ENCODE data around the gene NPC1L1.
A peak's percentile ranks its signal among the peaks of the same experiment; 100 is the strongest.
"Not testable (repeated sequence)": the region's sequence is repeated elsewhere in the genome, so short reads cannot be mapped to it uniquely, and the experiment has no call there.

NPC1L1 gene

GRCh38 chr7:44517175-44517574, 24.0 kb downstream of the NPC1L1 start:
- no peak overlapping the region for H3K4me3 Mint-ChIP-seq
- H3K36me3 Mint-ChIP-seq, result no peaks in the 10 kb centered on the region
- ATAC-seq (replicated peaks), result no peak
- no peak for DNase-seq
- peaks cover 18 to 37% of the 10 kb centered on the region in 2 donors for H3K27me3 Mint-ChIP-seq
- no peak overlapping the region for H3K27ac Mint-ChIP-seq
- H3K4me1 Mint-ChIP-seq, result no peaks in the 10 kb centered on the region
- H3K9me3 Mint-ChIP-seq, result no peaks in the 10 kb centered on the region

DNA sequence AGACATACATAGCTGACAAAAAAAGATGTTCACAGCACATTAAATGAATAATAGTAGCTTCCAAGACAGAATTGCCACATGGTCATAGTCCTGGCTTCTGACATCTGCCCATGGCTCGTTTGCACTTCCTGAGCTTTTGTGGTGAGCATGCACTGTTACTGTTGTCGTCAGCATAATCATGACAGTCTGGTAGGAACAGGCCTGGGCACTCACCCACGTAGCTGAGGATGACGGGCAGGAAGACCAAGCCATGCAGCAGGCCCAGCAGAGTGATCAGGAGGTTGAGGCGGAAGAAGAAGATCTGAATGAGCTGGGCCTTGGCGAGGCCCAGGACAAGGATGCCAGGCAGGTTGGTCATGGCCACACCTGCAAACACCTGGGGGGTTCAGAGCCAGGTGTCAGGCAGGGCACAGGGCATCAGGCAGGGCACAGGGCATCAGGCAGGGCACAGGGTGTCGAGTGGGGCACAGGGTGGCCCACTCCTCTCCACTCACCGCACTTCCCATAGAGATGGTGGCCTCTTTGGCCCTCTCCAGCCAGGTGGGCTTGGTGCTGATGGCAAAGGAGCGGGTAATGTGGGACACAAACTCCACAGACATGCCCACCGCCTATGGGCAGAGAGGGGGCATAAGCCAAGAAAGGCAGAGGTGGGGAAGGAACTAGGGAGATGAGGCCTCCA, 25.4 kb downstream of the NPC1L1 start:
- Mint-ChIP-seq H3K36me3 (no peaks in the 10 kb centered on the region), H3K9me3 (no peaks in the 10 kb centered on the region), H3K4me3 (no peak overlapping the region), H3K27me3 (peaks cover 14 to 36% of the 10 kb centered on the region in 2 donors), H3K4me1 (no peaks in the 10 kb centered on the region), H3K27ac (no peak overlapping the region)
- ATAC-seq (replicated peaks) (no peak), DNase-seq (no peak)

DNA sequence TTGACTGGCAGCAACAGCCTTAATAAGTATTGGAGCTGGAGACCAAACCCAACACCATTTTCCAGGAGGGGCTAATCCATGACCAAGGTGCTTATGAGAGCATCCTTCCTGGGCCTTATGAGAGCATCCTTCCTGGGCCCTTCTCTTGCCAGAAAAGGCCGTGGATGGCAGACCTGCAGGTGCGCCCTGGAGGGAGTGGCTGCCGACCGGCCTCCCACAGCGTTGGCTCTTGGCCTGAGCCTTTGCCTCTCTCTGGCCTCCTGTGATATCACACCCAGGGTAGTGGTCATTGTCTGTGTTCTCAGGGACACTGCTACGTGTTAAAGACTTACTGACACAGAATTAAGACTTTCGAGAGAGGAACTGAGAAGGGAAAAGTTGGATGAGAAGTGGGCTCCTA, 28.4 kb downstream of the NPC1L1 start:
- peaks cover 14 to 26% of the 10 kb centered on the region in 2 donors for H3K27me3 Mint-ChIP-seq
- H3K27ac Mint-ChIP-seq, result no peak overlapping the region
- no peak overlapping the region for H3K4me3 Mint-ChIP-seq
- no peak for ATAC-seq (replicated peaks)
- no peaks in the 10 kb centered on the region for H3K9me3 Mint-ChIP-seq
- H3K36me3 Mint-ChIP-seq, result no peaks in the 10 kb centered on the region
- peaks cover 0 to 2% of the 10 kb centered on the region in 2 donors for H3K4me1 Mint-ChIP-seq
- no peak for DNase-seq

DNA sequence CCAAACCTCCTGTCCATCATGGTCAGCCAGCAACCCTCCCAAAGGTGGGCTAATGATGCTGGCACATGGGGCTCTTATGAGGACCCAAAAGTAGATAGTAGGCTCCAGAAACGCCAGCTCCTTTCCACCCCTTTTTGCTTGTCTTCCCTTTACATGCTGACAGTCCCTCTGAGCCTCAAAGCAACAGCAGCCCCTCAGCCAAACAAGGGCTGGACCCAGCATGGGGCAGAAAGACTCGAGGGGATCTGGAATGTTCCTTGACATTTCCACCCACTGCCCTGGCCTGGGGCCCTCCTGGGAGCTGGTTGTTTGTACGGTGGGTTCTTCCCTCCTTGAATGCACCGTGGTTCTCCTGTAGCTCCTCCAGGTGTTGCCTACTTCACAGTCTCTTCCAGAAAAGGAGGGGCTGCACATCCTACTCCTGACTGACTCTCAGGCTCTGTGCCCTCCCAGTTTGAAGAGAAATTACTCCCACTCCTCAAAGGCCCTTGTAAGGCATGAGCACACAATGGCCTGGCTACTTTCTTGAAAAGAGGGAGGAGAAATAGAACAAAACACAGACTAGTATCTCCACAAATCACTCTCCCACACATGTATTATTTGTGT, 29.2 kb downstream of the NPC1L1 start:
- H3K9me3 Mint-ChIP-seq, result no peaks in the 10 kb centered on the region
- ATAC-seq (replicated peaks), result no peak

DNA sequence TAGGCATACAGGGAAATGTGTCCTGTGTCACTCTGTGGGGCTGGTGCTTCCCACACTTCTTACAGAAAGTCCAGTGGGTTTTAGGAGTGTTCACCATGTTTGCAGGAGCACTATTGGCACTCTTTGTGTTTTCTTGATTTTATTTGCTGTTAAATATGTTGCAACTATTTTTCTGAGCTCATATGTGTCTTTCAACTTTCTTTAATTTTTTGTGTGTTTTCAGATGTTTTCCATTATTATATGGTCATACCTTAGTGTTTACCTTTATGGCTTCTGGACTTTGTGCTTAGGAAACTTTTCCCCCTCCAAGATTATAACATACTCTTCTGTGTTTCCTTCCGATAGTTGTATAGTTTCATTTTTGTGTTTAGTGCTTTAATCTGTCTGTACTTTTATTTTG, 29.9 kb downstream of the NPC1L1 start:
- H3K36me3 Mint-ChIP-seq, result peaks cover 0 to 2% of the 10 kb centered on the region in 2 donors
- H3K9me3 Mint-ChIP-seq, result peaks cover 0 to 5% of the 10 kb centered on the region in 2 donors
- peaks cover 0 to 2% of the 10 kb centered on the region in 2 donors for H3K4me1 Mint-ChIP-seq
- H3K27ac Mint-ChIP-seq, result no peak overlapping the region
- ATAC-seq (replicated peaks) (no peak), DNase-seq (no peak)
- peaks cover 14 to 22% of the 10 kb centered on the region in 2 donors for H3K27me3 Mint-ChIP-seq
- no peak overlapping the region for H3K4me3 Mint-ChIP-seq

More for the DNA sequence above, 29.2 kb downstream of the NPC1L1 start:
- DNase-seq, result no peak
- Mint-ChIP-seq H3K27ac (no peak overlapping the region), H3K27me3 (peaks cover 14 to 26% of the 10 kb centered on the region in 2 donors), H3K36me3 (no peaks in the 10 kb centered on the region), H3K4me3 (no peak overlapping the region), H3K4me1 (peaks cover 0 to 2% of the 10 kb centered on the region in 2 donors)

DNA sequence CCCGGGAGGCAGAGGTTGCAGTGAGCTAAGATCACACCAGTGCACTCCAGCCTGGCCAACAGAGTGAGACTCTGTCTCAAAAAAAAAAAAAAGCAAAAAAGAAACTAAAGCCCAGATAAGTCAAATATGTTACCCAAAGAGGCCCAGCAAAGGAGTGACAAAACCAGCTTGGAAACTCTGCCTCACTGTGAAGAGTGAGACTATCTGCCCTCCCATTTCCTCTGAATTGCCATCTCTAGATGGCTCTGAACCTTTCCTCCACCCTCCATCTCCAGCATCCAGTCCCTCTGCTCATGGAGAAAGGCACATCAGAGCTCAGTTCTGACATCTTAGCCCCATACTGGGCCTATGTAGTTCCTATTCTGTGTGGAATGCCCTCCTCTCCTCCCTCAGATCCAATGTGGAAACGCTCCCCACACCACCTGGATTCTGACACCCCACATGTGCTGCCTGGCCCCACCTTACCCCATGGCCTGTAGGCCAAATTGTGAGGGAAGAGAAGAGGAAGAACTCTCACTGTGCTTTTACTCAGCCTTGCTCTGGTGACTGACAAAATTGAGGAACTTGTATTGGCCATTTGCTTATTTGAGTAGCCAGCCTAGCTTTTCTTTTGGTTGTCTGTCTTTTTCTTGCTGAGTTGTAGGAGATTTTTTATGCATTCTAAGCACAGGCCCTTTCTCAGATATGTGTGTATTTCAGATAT, 32.7 kb downstream of the NPC1L1 start:
- Mint-ChIP-seq H3K36me3 (peaks cover 0 to 4% of the 10 kb centered on the region in 2 donors), H3K4me3 (no peak overlapping the region), H3K27ac (peak overlapping the region; percentile 27), H3K27me3 (peaks cover 10 to 17% of the 10 kb centered on the region in 2 donors), H3K9me3 (peaks cover 4 to 8% of the 10 kb centered on the region in 2 donors), H3K4me1 (peaks cover 0 to 2% of the 10 kb centered on the region in 2 donors)
- DNase-seq (no peak), ATAC-seq (replicated peaks) (peak in 1 of 2 donors; percentile 43)

DNA sequence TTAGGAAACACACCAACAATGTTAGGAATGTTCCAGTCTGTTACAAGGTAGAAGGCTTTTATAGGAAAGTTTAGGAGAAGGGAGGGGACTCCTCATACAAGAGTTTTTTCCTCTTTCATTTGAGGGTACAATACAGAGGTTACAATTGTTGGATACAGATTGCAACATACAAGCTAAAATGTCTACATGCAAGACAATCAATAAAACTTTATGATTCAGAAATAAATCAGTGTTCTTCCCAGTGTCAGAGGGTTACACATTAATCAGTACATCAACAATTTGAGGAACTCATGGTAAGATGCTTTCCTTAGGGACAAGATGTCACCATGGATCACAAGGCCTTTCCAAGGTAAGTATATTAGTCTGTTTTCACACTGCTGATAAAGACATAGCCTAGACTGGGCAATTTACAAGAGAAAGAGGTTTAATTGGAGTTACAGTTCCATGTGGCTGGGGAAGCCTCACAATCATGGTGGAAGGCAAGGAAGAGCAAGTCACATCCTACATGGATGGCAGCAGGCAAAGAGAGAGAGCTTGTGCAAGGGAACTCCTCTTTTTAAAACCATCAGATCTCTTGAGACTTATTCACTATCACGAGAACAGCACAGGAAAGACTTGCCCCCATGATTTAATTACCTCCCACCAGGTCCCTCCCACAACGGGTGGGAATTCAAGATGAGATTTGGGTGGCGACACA, 34.4 kb downstream of the NPC1L1 start:
- not testable (repeated sequence) for H3K27me3 Mint-ChIP-seq; ATAC-seq (replicated peaks); H3K4me3 Mint-ChIP-seq; DNase-seq; H3K36me3 Mint-ChIP-seq; H3K9me3 Mint-ChIP-seq; H3K27ac Mint-ChIP-seq; H3K4me1 Mint-ChIP-seq

DNA sequence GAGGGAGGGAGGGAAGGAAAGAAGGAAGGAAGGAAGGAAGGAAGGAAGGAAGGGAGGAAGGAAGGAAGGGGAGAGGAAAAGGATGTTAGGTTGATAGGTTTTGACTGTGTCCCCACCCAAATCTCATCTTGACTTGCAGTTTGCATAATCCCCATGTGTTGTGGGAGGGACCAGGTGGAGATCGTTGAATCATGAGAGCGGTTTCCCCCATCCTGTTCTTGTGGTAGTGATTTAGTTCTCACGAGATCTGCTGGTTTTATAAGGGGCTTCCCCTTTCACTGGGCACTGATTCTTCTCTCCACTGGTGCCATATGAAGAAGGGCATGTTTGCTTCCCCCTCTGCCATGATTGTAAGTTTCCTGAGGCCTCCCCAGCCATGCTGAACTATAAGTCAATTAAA, 35.5 kb downstream of the NPC1L1 start:
- peak in 1 of 2 donors; percentile 33 for ATAC-seq (replicated peaks)
- peaks cover 0 to 4% of the 10 kb centered on the region in 2 donors for H3K36me3 Mint-ChIP-seq
- H3K27ac Mint-ChIP-seq, result no peak overlapping the region
- no peaks in the 10 kb centered on the region for H3K27me3 Mint-ChIP-seq
- peaks cover 4 to 8% of the 10 kb centered on the region in 2 donors for H3K9me3 Mint-ChIP-seq
- H3K4me1 Mint-ChIP-seq, result peaks cover 0 to 2% of the 10 kb centered on the region in 2 donors
- DNase-seq, result no peak
- no peak overlapping the region for H3K4me3 Mint-ChIP-seq

- Mint-ChIP-seq H3K4me3 (no peak overlapping the region), H3K27ac (no peak overlapping the region), H3K9me3 (no peaks in the 10 kb centered on the region), H3K36me3 (no peaks in the 10 kb centered on the region), H3K27me3 (peaks cover 37 to 45% of the 10 kb centered on the region in 2 donors), H3K4me1 (no peaks in the 10 kb centered on the region)
- DNase-seq, result no peak
- no peak for ATAC-seq (replicated peaks)
Measured at GRCh38 chr7:44498230-44498954, 42.7 kb downstream of the NPC1L1 start.

GRCh38 chr7:44497155-44498027, 43.7 kb downstream of the NPC1L1 start:
- DNase-seq (no peak), ATAC-seq (replicated peaks) (no peak)
- Mint-ChIP-seq H3K36me3 (no peaks in the 10 kb centered on the region), H3K27ac (no peak overlapping the region), H3K4me3 (no peak overlapping the region), H3K9me3 (no peaks in the 10 kb centered on the region), H3K4me1 (no peaks in the 10 kb centered on the region), H3K27me3 (peaks cover 37 to 45% of the 10 kb centered on the region in 2 donors)

GRCh38 chr7:44496385-44496784, 44.7 kb downstream of the NPC1L1 start:
- Mint-ChIP-seq H3K4me1 (no peaks in the 10 kb centered on the region), H3K27me3 (peaks cover 37 to 45% of the 10 kb centered on the region in 2 donors), H3K4me3 (no peak overlapping the region), H3K36me3 (no peaks in the 10 kb centered on the region), H3K9me3 (no peaks in the 10 kb centered on the region), H3K27ac (no peak overlapping the region)
- DNase-seq (no peak), ATAC-seq (replicated peaks) (no peak)

DNA sequence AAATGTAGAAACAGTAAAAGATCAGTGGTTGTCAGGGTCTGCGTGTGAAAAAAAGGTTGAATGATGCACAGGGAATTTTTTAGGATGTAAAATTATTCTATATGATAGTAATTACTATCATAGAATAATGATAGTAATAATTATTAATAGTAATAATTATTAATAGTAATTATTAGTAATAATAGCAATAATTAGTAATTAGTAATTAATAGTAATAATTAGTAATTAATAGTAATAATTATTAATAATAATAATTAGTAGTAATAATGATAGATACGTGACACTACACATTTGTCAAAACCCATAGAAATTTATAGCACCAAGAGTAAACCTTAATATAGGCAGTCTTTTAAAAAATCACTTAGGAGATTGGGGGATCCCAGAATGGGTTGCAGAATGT, 46.2 kb downstream of the NPC1L1 start:
- Mint-ChIP-seq H3K9me3 (no peaks in the 10 kb centered on the region), H3K27me3 (peaks cover 37 to 45% of the 10 kb centered on the region in 2 donors), H3K36me3 (peaks cover 0 to 1% of the 10 kb centered on the region in 2 donors), H3K27ac (no peak overlapping the region), H3K4me1 (peaks cover 3 to 7% of the 10 kb centered on the region in 2 donors), H3K4me3 (no peak overlapping the region)
- ATAC-seq (replicated peaks), result no peak
- DNase-seq, result no peak

DNA sequence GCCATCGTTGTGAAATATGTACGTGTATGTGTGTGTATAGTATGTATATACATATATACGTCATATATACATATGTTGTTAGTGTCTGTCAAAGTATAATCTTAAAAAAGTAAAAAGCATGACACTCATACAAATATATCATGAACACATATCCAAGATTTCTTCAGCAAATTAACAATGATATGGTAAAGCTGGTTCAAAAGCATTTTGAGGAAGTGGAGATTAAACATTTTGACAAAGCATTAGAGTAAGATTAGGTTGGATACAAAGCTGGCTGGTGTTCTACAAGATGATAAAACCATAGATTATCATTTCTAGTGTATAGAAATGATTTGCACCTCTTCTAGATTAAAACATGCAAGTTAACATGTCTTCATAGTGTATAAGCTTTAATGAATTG, 49.9 kb downstream of the NPC1L1 start:
- Mint-ChIP-seq H3K4me1 (peaks cover 22 to 37% of the 10 kb centered on the region in 2 donors), H3K27ac (peak overlapping the region; percentile 96), H3K36me3 (peaks cover 5 to 16% of the 10 kb centered on the region in 2 donors), H3K27me3 (peaks cover 14 to 20% of the 10 kb centered on the region in 2 donors), H3K9me3 (no peaks in the 10 kb centered on the region), H3K4me3 (peak overlapping the region; percentile 87 to 92)
- ATAC-seq (replicated peaks) (no peak), DNase-seq (no peak)
